NB4 (cell line): Measurements from ENCODE around the gene ZBTB5.

Experiments
- DNase-seq: peaks from one replicate; pipeline ENCODE4 v3.0.0; 2010; ENCODE audit warnings: low read depth
- H3K4me3 ChIP-seq: one replicate; pipeline ENCODE4 v1.5.1; 2011; ENCODE audit warnings: mild to moderate bottlenecking, low read depth, low read length, moderate library complexity
- CTCF ChIP-seq: IDR thresholded peaks from one replicate; pipeline ENCODE4 v1.5.1; 2012; ENCODE audit warnings: low read depth, low read length
- MAX ChIP-seq: IDR thresholded peaks from 2 replicates; pipeline ENCODE4 v1.6.1; 2011; ENCODE audit warnings: low read depth, low read length
- MYC ChIP-seq: IDR thresholded peaks from 2 replicates; pipeline ENCODE4 v1.6.1; 2011; ENCODE audit warnings: low read depth, low read length
- POLR2A ChIP-seq: IDR thresholded peaks from 2 replicates; pipeline ENCODE4 v1.6.1; 2011; ENCODE audit warnings: mild to moderate bottlenecking; ENCODE audit not compliant: insufficient read length; ENCODE audit errors: extremely low read depth

Gene ZBTB5

GRCh38 chr9:37501957-37502596, 36.8 kb upstream of the ZBTB5 start:
- TF ChIP-seq POLR2A (no peak), MYC (no peak), CTCF (no peak), MAX (no peak)
- H3K4me3 ChIP-seq, result no peak overlapping the region
- no peak for DNase-seq

DNA sequence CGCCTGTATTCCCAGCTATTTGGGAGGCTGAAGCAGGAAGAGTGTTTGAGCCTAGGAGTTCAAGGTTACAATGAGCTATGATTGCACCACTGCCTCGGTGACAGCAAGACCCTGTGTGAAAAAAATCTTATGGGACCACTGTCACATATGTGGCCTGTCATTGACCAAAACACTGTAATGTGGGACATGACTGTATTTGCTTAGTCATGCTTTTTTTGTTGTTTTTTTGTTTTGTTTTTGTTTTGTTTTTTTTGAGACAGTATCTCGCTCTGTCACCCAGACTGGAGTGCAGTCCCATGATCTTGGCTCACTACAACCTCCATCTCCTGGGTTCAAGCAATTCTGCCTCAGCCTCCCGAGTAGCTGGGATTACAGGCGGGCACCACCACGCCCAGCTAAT, 34.0 kb upstream of the ZBTB5 start:
- no peak for TF ChIP-seq POLR2A
- no peak for TF ChIP-seq MYC
- no peak for TF ChIP-seq MAX
- TF ChIP-seq CTCF, result no peak
- no peak overlapping the region for H3K4me3 ChIP-seq
- DNase-seq, result no peak

DNA sequence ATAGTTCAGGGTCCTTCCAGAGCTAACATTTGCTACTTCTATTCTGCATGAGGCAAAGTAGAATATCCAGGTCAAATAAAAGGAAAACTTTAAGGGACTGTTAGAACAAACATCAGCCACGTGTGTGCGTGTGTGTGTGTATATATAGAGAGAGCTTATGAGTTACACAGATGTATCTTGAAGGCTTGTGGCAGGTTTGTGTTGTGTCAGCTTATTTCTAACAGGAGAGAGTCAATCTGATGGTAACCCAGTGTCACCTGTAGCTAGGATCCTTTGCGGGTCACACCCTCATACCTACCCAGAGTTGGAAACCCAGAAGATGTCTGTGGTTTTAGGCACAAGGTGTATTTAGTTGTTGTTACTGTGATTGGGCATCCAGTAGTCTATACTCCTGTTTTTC, 33.2 kb upstream of the ZBTB5 start:
- no peak for DNase-seq
- TF ChIP-seq MAX, result no peak
- TF ChIP-seq POLR2A, result no peak
- no peak for TF ChIP-seq MYC
- no peak overlapping the region for H3K4me3 ChIP-seq

DNA sequence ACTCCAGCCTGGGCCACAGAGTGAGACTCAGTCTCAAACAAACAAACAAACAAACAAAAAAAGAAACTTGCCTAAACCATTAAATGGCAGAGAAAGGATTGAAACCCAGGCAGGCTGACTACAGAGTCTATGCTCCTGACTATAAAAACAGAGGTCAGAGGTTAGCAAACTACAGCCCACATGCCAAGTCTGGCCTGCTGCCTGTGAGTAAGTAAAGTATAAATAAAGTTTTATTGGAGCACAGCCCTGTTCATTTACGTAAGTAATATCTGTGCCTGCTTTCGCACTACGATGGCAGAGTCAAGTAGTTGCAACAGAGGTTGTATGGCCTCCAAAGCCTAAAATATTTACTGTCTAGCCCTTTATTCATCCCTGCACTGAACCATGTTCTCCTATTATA, 32.1 kb upstream of the ZBTB5 start:
- no peak for TF ChIP-seq MYC
- TF ChIP-seq MAX, result no peak
- TF ChIP-seq CTCF, result no peak
- TF ChIP-seq POLR2A, result no peak
- H3K4me3 ChIP-seq, result no peak overlapping the region
- no peak for DNase-seq

GRCh38 chr9:37496020-37496419, 30.8 kb upstream of the ZBTB5 start:
- TF ChIP-seq MYC (no peak), POLR2A (no peak), CTCF (no peak), MAX (no peak)
- no peak overlapping the region for H3K4me3 ChIP-seq
- DNase-seq, result no peak

- TF ChIP-seq MYC (no peak), MAX (no peak), CTCF (no peak), POLR2A (no peak)
- no peak overlapping the region for H3K4me3 ChIP-seq
- DNase-seq, result no peak
These were observed 30.3 kb upstream of the ZBTB5 start for GRCh38 chr9:37495571-37495970.
